Ishikawa (cell line): ENCODE results near the gene LIPI.

Experiments
- RAD21 ChIP-seq: IDR thresholded peaks from 2 replicates; pipeline ENCODE4 v1.6.1; 2012; ENCODE audit warnings: low read depth
- USF1 ChIP-seq: IDR thresholded peaks from 2 replicates; pipeline ENCODE4 v1.6.1; 2012
- TF ChIP-seq, protein P1 (sequence below): IDR thresholded peaks from 2 replicates; pipeline ENCODE4 v1.6.1; 2012

DNA sequence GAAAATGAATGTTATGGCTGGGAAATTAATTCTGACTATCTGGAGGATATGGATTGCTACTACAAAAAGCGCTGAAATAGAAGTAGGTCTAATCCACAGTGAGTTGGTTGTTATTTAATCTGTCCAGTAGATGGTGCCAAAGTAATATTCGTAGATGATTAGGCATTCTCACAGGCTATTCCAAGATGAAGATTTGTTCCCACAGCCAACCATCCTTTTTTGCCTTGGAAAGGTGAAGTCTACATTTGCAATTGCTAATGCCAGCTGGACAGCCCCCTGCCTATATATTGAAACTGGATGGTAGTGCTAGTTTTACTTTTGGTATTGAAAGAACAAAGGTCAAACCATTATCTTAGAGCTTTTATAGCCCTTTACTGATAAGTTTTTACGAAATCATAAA lies 49.0 kb upstream of the LIPI start:
- TF ChIP-seq, protein P1, sequence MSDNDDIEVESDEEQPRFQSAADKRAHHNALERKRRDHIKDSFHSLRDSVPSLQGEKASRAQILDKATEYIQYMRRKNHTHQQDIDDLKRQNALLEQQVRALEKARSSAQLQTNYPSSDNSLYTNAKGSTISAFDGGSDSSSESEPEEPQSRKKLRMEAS, result no peak
- peak; percentile 72 for TF ChIP-seq RAD21
- no peak for TF ChIP-seq USF1
